HCT116 (cell line): Measurements from ENCODE around the gene FGGY.
"Not testable (repeated sequence)": the region's sequence is repeated elsewhere in the genome, so short reads cannot be mapped to it uniquely, and the experiment has no call there.

Experiments used
- POLR2AphosphoS5 ChIP-seq: IDR thresholded peaks from 2 replicates; pipeline ENCODE4 v1.6.1; 2011; ENCODE audit warnings: mild to moderate bottlenecking, low read depth, low read length, moderate library complexity
- SIN3A ChIP-seq: IDR thresholded peaks from 2 replicates; pipeline ENCODE4 v1.6.1; 2012; ENCODE audit warnings: low read depth
- ZNF274 ChIP-seq: fragments of 200-500 bp; sonication (Bioruptor generic); IDR thresholded peaks from 2 replicates; pipeline ENCODE4 v1.6.1; 2014; ENCODE audit warnings: mild to moderate bottlenecking, low read depth, low read length, inconsistent platforms
- TF ChIP-seq, protein P1 (sequence below), 3 experiments: fragments of 200-600 bp in 1 of 3; sonication (generic) in 1 of 3; IDR thresholded peaks in 2 of 3; conservative IDR thresholded peaks in 1 of 3; 2 replicates each; pipeline ENCODE4 v1.5.1; 2012 to 2017; ENCODE audit warnings: low read depth in 2 of 3, low read length in 2 of 3, antibody characterized with exemption in 1 of 3, borderline replicate concordance in 1 of 3, control low read depth in 1 of 3, mild to moderate bottlenecking in 1 of 3, mixed read lengths in 1 of 3, mixed run types in 1 of 3, moderate library complexity in 1 of 3; ENCODE audit not compliant: insufficient read depth in 1 of 3

DNA sequence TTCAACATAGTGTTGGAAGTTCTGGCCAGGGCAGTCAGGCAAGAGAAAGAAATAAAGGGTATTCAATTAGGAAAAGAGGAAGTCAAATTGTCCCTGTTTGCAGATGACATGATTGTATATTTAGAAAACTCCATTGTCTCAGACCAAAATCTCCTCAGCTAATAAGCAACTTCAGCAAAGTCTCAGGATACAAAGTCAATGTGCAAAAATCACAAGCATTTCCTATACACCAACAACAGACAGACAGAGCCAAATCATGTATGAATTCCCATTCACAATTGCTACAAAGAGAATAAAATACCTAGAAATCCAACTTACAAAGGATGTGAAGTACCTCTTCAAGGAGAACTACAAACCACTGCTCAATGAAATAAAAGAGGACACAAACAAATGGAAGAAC is 168.6 kb downstream of the FGGY start:
- not testable (repeated sequence) for TF ChIP-seq POLR2AphosphoS5, SIN3A, ZNF274
- TF ChIP-seq, protein P1, sequence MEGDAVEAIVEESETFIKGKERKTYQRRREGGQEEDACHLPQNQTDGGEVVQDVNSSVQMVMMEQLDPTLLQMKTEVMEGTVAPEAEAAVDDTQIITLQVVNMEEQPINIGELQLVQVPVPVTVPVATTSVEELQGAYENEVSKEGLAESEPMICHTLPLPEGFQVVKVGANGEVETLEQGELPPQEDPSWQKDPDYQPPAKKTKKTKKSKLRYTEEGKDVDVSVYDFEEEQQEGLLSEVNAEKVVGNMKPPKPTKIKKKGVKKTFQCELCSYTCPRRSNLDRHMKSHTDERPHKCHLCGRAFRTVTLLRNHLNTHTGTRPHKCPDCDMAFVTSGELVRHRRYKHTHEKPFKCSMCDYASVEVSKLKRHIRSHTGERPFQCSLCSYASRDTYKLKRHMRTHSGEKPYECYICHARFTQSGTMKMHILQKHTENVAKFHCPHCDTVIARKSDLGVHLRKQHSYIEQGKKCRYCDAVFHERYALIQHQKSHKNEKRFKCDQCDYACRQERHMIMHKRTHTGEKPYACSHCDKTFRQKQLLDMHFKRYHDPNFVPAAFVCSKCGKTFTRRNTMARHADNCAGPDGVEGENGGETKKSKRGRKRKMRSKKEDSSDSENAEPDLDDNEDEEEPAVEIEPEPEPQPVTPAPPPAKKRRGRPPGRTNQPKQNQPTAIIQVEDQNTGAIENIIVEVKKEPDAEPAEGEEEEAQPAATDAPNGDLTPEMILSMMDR (IDR thresholded peaks at IDR 0.05 in 2 of 3, conservative IDR thresholded peaks at IDR 0.05 in 1 of 3; ENCODE audit: borderline replicate concordance in 1 of 3, insufficient read depth in 1 of 3, low read depth in 2 of 3, low read length in 2 of 3): not testable (repeated sequence)
